Measurements from ENCODE around the gene NAV2.

DNA sequence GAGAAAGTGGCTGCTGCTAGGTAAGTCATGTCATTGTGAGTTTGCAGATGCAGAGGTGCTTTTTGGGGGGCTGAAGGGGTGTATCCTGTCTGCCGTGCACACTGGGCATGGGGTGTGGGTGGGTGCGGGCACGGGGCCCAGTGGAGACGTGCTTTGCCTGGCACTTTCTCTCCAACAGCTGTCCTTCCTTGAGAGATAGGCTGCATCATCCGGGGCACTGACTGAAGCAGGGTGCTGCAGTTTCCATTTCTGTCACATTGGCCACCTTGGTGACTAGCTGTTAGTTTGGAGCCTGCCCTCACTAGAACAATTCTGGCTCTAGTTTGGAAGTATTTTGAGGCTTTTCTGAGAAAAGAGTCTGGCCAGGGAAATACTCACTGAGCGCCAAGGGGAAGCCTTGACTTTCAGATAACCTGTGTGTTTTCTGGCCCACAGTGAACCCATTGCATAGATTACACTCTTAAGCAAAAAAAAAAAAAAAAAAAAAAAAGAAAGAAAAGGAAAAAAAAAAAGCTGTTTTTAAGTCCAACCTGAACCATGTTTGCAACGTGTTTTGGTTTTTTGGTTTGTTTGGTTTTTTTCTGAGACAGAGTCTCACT, 219.2 kb downstream of the NAV2 start:
- TF ChIP-seq, protein P1, sequence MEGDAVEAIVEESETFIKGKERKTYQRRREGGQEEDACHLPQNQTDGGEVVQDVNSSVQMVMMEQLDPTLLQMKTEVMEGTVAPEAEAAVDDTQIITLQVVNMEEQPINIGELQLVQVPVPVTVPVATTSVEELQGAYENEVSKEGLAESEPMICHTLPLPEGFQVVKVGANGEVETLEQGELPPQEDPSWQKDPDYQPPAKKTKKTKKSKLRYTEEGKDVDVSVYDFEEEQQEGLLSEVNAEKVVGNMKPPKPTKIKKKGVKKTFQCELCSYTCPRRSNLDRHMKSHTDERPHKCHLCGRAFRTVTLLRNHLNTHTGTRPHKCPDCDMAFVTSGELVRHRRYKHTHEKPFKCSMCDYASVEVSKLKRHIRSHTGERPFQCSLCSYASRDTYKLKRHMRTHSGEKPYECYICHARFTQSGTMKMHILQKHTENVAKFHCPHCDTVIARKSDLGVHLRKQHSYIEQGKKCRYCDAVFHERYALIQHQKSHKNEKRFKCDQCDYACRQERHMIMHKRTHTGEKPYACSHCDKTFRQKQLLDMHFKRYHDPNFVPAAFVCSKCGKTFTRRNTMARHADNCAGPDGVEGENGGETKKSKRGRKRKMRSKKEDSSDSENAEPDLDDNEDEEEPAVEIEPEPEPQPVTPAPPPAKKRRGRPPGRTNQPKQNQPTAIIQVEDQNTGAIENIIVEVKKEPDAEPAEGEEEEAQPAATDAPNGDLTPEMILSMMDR (optimal IDR thresholded peaks at IDR 0.05 in 1 of 3, IDR thresholded peaks at IDR 0.05 in 1 of 3, conservative IDR thresholded peaks at IDR 0.05 in 1 of 3; ENCODE audit: extremely low read depth in 1 of 3, insufficient read depth in 2 of 3, low read length in 3 of 3), result no peak
- TF ChIP-seq EZH2 (IDR thresholded peaks at IDR 0.05; ENCODE audit: low read length), result no peak
